ENCODE data around the gene CAPN9.

Gene CAPN9

GRCh38 chr1:230800891-230801840, 54.0 kb downstream of the CAPN9 start:
- DNase-seq: no peak

- DNase-seq: no peak
Measured at GRCh38 chr1:230804396-230804795, 57.2 kb downstream of the CAPN9 start.

- no peak for DNase-seq
Measured at GRCh38 chr1:230806552-230806951, 59.4 kb downstream of the CAPN9 start.

- DNase-seq: no peak
Measured at GRCh38 chr1:230807029-230807428, 59.8 kb downstream of the CAPN9 start.

GRCh38 chr1:230807561-230808280, 60.5 kb downstream of the CAPN9 start:
- DNase-seq: no peak

- no peak for DNase-seq
Measured at GRCh38 chr1:230808281-230808872, 61.2 kb downstream of the CAPN9 start.

- no peak for DNase-seq
Measured at GRCh38 chr1:230809256-230809990, 62.2 kb downstream of the CAPN9 start.

- no peak for DNase-seq
Measured at GRCh38 chr1:230812568-230812967, 65.4 kb downstream of the CAPN9 start.

GRCh38 chr1:230814949-230815692, 67.9 kb downstream of the CAPN9 start:
- no peak for DNase-seq

- no peak for DNase-seq
Measured at GRCh38 chr1:230816018-230816417, 68.8 kb downstream of the CAPN9 start.

- DNase-seq: no peak
Measured at GRCh38 chr1:230818367-230818766, 71.2 kb downstream of the CAPN9 start.

GRCh38 chr1:230818901-230819300, 71.7 kb downstream of the CAPN9 start:
- no peak for DNase-seq

- no peak for DNase-seq
Measured at GRCh38 chr1:230819976-230820375, 72.8 kb downstream of the CAPN9 start.

- DNase-seq: no peak
Measured at GRCh38 chr1:230820568-230820967, 73.4 kb downstream of the CAPN9 start.

- no peak for DNase-seq
Measured at GRCh38 chr1:230821346-230821745, 74.2 kb downstream of the CAPN9 start.

- peak; percentile 3 for DNase-seq
Measured at GRCh38 chr1:230822092-230822581, 74.9 kb downstream of the CAPN9 start.

GRCh38 chr1:230823426-230823825, 76.2 kb downstream of the CAPN9 start:
- DNase-seq: peak; percentile 2

- DNase-seq: no peak
Measured at GRCh38 chr1:230823931-230824381, 76.8 kb downstream of the CAPN9 start.

- DNase-seq: peak; percentile 24
Measured at GRCh38 chr1:230824551-230824918, 77.3 kb downstream of the CAPN9 start.

GRCh38 chr1:230824919-230825721, 77.9 kb downstream of the CAPN9 start:
- peak; percentile 81 for DNase-seq

GRCh38 chr1:230825761-230826160, 78.6 kb downstream of the CAPN9 start:
- DNase-seq: no peak
